ENCODE data around the gene CYBC1.

DNA sequence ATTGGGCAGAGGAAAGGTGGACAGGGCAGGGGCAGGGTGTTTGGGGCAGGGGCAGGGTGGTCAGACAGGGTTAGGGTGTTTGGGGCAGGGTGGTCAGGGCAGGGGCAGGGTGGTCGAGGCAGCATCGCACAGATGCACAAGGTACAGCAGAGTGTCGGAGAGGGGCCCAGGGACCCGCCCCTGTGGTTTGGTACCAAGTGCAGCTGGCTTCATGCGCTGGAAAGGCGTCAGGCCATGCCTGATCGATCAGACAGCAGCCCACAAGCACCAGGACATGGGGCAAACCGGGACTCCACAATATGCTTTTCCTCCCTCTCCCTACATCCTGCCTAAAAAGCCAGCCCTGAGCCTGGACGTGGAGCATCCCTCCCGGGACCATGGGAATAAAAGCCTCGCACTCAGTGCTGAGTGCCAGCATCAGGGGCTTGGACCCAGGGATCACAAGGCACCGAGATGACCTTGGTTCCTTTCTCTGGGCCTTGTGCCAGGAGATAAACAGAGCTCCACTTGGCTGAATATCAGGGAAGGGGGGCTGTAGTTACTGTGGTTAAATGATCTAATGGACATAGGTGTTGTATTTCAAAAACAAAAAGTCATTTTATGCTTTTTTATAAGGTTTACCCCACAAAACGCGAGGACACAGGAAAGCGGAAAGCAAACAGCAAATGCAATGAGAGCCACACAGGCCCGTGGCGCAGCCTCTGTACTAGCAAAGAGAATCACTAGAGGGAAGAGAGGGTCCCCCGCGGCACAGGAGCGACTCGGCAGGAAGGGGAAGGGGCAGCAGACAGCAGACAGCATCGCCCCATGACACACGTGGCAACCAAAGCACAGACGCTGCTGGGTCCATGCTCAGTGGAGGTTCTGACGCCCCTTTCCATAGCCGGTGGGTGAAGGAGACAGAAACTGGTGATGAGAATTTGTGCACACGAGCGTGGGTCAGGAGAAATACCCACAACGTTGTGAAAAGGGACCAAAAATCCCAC is 37.7 kb downstream of the CYBC1 start:
- no peak for TF ChIP-seq EZH2 (IDR thresholded peaks at IDR 0.05; ENCODE audit: borderline replicate concordance, insufficient read depth, low read depth, low read length, poor library complexity, severe bottlenecking)
- TF ChIP-seq, protein P1, sequence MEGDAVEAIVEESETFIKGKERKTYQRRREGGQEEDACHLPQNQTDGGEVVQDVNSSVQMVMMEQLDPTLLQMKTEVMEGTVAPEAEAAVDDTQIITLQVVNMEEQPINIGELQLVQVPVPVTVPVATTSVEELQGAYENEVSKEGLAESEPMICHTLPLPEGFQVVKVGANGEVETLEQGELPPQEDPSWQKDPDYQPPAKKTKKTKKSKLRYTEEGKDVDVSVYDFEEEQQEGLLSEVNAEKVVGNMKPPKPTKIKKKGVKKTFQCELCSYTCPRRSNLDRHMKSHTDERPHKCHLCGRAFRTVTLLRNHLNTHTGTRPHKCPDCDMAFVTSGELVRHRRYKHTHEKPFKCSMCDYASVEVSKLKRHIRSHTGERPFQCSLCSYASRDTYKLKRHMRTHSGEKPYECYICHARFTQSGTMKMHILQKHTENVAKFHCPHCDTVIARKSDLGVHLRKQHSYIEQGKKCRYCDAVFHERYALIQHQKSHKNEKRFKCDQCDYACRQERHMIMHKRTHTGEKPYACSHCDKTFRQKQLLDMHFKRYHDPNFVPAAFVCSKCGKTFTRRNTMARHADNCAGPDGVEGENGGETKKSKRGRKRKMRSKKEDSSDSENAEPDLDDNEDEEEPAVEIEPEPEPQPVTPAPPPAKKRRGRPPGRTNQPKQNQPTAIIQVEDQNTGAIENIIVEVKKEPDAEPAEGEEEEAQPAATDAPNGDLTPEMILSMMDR (IDR thresholded peaks at IDR 0.05), result no peak

Measured in B cell (primary cell).